GM19452 (cell line): ENCODE results near the gene IMMP1L.

Experiments used
- ATAC-seq: cut with Tn5 transposase; IDR thresholded peaks from one replicate; pipeline ENCODE4 v1.9.1; 2021; ENCODE audit not compliant: unreplicated experiment

Gene IMMP1L

GRCh38 chr11:31477528-31478222, 31.7 kb downstream of the IMMP1L start:
- ATAC-seq: no peak

GRCh38 chr11:31474083-31474482, 35.3 kb downstream of the IMMP1L start:
- no peak for ATAC-seq

GRCh38 chr11:31464436-31464835, 45.0 kb downstream of the IMMP1L start:
- ATAC-seq: no peak

DNA sequence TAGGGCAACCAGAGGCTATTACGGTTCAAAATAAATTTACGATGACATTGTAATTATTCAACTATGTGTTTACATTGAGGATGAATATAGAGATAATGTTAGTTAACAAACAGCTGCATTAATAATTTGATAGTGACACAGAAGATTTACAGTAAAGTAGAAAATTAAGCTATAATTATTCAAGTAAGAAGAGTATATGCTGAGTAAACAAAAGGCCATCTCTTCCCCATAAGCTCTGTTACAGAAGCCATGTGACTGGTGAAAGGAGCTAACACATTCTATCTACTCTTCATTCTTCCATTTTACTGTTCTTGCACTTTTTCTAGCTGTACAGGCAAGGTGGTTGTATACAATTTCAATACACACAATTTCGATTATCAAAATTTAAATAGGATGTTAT, 54.2 kb downstream of the IMMP1L start:
- ATAC-seq: no peak

- ATAC-seq: no peak
Measured at GRCh38 chr11:31450841-31451240, 58.6 kb downstream of the IMMP1L start.

GRCh38 chr11:31449040-31449439, 60.4 kb downstream of the IMMP1L start:
- no peak for ATAC-seq

GRCh38 chr11:31445621-31446020, 63.8 kb downstream of the IMMP1L start:
- ATAC-seq: no peak

DNA sequence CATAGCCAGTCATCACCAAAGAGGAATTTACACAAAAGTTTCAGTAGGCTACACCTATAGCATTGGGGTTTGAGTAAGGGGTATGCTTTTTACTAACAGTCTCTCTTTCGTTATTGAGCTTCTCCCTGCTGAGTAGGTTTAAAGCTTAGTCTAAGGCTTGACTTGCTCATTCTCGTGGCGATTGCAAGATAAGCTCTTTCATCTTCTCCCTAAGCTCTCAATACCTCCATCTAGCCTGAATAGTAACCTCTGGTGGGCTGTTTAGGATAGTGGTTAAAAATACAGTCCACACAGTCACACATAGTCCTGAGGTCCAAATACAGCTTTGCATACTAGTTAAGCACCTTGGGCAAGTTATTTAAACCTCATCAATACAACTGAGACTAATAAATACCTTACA, 65.6 kb downstream of the IMMP1L start:
- ATAC-seq: no peak

- ATAC-seq: no peak
Measured at GRCh38 chr11:31442086-31442485, 67.3 kb downstream of the IMMP1L start.

- no peak for ATAC-seq
Measured at GRCh38 chr11:31441296-31441695, 68.1 kb downstream of the IMMP1L start.

DNA sequence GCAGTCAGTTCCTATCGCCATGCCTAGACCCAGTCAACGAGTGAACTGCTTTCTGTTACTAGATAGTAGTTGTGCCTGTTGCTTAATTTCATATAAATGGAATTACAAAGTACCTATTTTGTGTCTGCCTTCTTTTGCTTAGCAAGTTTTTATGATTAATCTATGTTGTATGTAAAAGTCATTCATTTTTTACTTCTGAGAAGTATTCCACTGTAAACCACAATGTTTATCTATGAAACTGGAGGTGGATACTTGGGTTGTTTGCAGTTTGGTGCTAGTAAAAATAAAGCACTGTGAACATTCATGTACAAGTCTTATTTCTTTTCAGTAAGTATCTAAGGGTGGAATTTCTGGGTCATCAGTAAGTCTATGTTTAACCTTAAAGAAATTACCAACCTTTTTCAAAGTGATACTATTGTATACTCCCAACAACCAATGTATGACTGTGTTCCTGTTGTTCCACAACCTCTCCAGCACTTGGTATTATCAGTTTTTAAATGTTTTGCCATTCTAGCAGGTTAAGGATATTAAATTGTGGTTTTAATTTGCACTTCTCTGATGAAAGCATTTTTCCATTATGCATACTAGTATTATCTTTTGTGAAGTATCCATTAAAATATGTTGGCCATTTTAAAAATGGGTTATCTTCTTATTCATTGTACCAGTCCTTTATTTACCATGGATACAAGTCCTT, 71.5 kb downstream of the IMMP1L start:
- no peak for ATAC-seq

DNA sequence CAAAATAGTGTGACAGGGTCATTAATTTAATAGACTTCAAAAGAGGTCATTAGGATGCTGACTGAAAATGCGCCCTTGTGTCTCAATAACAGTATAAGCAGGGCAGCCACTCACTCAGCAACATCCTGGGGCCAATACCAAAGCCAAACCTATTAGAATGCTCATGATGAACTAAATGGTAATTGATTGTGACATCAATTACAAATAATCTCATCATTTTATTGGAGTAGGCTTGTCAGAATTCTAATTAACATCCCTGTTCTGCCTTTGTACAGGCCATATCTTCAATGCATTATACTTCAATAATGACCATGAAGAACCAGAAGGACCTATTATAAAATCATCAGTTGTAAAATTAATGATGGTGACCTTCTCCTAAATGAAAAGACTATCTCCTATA, 75.6 kb downstream of the IMMP1L start:
- no peak for ATAC-seq

GRCh38 chr11:31424652-31425051, 84.8 kb downstream of the IMMP1L start:
- ATAC-seq: no peak

- ATAC-seq: no peak
Measured at GRCh38 chr11:31422703-31423102, 86.7 kb downstream of the IMMP1L start.

DNA sequence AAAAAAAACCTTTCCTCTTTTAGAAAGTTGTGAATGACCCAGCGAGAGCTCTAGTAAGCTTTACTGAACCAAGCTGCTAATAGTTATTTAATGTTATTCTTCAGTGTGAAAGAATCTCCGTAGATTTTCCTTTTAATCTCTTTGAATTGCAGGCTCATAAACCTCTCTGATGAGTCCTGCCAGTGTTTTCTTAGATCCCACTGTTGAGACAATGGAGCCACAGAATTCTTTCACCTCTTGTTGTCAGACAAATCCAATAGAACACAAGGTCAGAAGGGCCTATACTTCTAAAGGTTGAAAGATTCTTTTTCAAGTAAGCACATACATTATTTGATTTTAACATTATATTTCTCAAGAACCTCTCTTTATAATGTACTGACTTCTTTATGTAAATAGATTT, 87.6 kb downstream of the IMMP1L start:
- ATAC-seq: no peak

GRCh38 chr11:31419669-31420068, 89.8 kb downstream of the IMMP1L start:
- ATAC-seq: no peak

GRCh38 chr11:31419138-31419537, 90.3 kb downstream of the IMMP1L start:
- no peak for ATAC-seq

GRCh38 chr11:31417816-31418215, 91.6 kb downstream of the IMMP1L start:
- no peak for ATAC-seq

DNA sequence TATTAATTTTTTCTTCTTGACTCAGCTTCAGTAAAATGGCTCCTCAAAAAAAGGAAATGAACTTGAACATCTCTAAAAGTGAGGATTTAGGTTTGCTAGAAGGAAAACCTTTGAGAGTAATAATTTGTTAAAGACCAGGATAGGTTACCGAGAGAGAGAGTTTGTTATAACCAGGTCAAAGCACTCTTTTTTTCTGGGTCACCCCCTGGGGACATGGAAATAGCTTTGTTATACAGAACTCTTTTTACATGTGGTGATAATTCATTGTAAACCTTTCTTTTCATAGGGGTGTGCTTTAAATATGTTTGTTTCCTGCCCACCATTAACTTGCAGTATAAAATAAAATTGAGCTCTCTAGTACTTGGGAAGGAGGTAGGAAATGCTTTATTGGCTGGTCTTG, 92.1 kb downstream of the IMMP1L start:
- ATAC-seq: no peak

GRCh38 chr11:31415435-31415834, 94.0 kb downstream of the IMMP1L start:
- no peak for ATAC-seq

DNA sequence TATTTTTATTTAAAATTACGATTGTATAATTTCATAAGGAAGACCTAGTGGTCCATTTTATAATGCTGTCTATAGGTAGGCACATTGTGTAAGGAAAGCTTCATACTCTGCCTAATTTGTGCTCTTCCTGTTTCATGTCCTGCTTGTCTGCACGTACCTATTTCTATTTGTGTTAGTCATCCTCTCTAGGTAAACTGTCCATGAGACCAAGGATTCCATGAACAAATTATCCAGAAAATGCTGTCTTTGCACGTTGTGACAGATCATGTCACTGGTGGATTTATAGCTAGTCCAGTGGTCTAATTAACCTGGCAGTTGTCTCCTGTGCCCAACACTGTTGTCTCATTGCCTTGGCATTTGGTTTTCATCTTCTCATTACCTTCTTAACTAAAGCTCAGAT, 95.1 kb downstream of the IMMP1L start:
- ATAC-seq: no peak

- no peak for ATAC-seq
Measured at GRCh38 chr11:31412946-31413345, 96.5 kb downstream of the IMMP1L start.

GRCh38 chr11:31408201-31408600, 101.2 kb downstream of the IMMP1L start:
- no peak for ATAC-seq
